Measurements from ENCODE around the gene RALA.
"Not testable (repeated sequence)": the region's sequence is repeated elsewhere in the genome, so short reads cannot be mapped to it uniquely, and the experiment has no call there.

Gene RALA

GRCh38 chr7:39683216-39683845, 60.0 kb downstream of the RALA start:
- no peak for DNase-seq (ENCODE audit: low read depth)

GRCh38 chr7:39686261-39686924, 63.0 kb downstream of the RALA start:
- no peak for DNase-seq (ENCODE audit: low read depth)

- no peak for DNase-seq (ENCODE audit: low read depth)
These were observed 65.5 kb downstream of the RALA start for GRCh38 chr7:39688611-39689480.

GRCh38 chr7:39691821-39692220, 68.4 kb downstream of the RALA start:
- no peak for DNase-seq (ENCODE audit: low read depth)

- not testable (repeated sequence) for DNase-seq (ENCODE audit: low read depth)
These were observed 69.7 kb downstream of the RALA start for GRCh38 chr7:39693086-39693485.

GRCh38 chr7:39693812-39694211, 70.4 kb downstream of the RALA start:
- DNase-seq (ENCODE audit: low read depth): no peak

GRCh38 chr7:39695852-39696586, 72.6 kb downstream of the RALA start:
- DNase-seq (ENCODE audit: low read depth): no peak

- no peak for DNase-seq (ENCODE audit: low read depth)
These were observed 73.3 kb downstream of the RALA start for GRCh38 chr7:39696631-39697030.

- no peak for DNase-seq (ENCODE audit: low read depth)
These were observed 74.1 kb downstream of the RALA start for GRCh38 chr7:39697483-39697882.

GRCh38 chr7:39700165-39700564, 76.8 kb downstream of the RALA start:
- no peak for DNase-seq (ENCODE audit: low read depth)

GRCh38 chr7:39700932-39701331, 77.6 kb downstream of the RALA start:
- no peak for DNase-seq (ENCODE audit: low read depth)

- no peak for DNase-seq (ENCODE audit: low read depth)
These were observed 78.8 kb downstream of the RALA start for GRCh38 chr7:39702133-39702532.

- DNase-seq (ENCODE audit: low read depth): no peak
These were observed 79.8 kb downstream of the RALA start for GRCh38 chr7:39703144-39703543.

GRCh38 chr7:39709029-39709428, 85.7 kb downstream of the RALA start:
- DNase-seq (ENCODE audit: low read depth): no peak

GRCh38 chr7:39709768-39710311, 86.5 kb downstream of the RALA start:
- no peak for DNase-seq (ENCODE audit: low read depth)

GRCh38 chr7:39712751-39713150, 89.4 kb downstream of the RALA start:
- no peak for DNase-seq (ENCODE audit: low read depth)

GRCh38 chr7:39714447-39715091, 91.2 kb downstream of the RALA start:
- DNase-seq (ENCODE audit: low read depth): no peak

- no peak for DNase-seq (ENCODE audit: low read depth)
These were observed 97.2 kb downstream of the RALA start for GRCh38 chr7:39720586-39720985.

- no peak for DNase-seq (ENCODE audit: low read depth)
These were observed 98.0 kb downstream of the RALA start for GRCh38 chr7:39721345-39721744.

GRCh38 chr7:39721919-39722597, 98.7 kb downstream of the RALA start:
- DNase-seq (ENCODE audit: low read depth): no peak

Measured in activated T-cell treated with anti-CD3 and anti-CD28 coated beads for 24 hours (primary cell).